HAP-1 (cell line): ENCODE results near the gene PLCXD1.
"Not testable (repeated sequence)": the region's sequence is repeated elsewhere in the genome, so short reads cannot be mapped to it uniquely, and the experiment has no call there.

Source experiments
- DNase-seq, 2 experiments: peaks; one replicate each; pipeline ENCODE4 v3.0.0-alpha.2; 2016 to 2020; ENCODE audit warnings: low spot score in 2 of 2
- H3K27me3 ChIP-seq: fragments of 250-450 bp; sonication (Bioruptor Pico); 2 replicates; pipeline ENCODE4 v1.5.1; 2020; ENCODE audit warnings: low read depth, mild to moderate bottlenecking, moderate library complexity
- H3K36me3 ChIP-seq: fragments of 250-450 bp; sonication (Bioruptor Pico); replicated peaks from 2 replicates; pipeline ENCODE4 v1.5.1; 2020; ENCODE audit warnings: mild to moderate bottlenecking
- H3K4me1 ChIP-seq: fragments of 250-450 bp; sonication (Bioruptor Pico); 2 replicates; pipeline ENCODE4 v1.5.1; 2020; ENCODE audit warnings: mild to moderate bottlenecking
- H3K4me3 ChIP-seq: fragments of 250-450 bp; sonication (Bioruptor Pico); 2 replicates; pipeline ENCODE4 v1.5.1; 2020; ENCODE audit warnings: mild to moderate bottlenecking, moderate library complexity
- H3K9me3 ChIP-seq: fragments of 250-450 bp; sonication (Bioruptor Pico); 2 replicates; pipeline ENCODE4 v1.5.1; 2020; ENCODE audit warnings: mild to moderate bottlenecking, moderate library complexity
- in situ Hi-C: fragments of 300-500 bp; cut with MboI; formaldehyde crosslinking; loops from 3 replicates; pipeline ENCODE4 v1.14.3; 2020; ENCODE audit warnings: low sequenced_read_pairs, inconsistent platforms, mixed read lengths

Gene PLCXD1

DNA sequence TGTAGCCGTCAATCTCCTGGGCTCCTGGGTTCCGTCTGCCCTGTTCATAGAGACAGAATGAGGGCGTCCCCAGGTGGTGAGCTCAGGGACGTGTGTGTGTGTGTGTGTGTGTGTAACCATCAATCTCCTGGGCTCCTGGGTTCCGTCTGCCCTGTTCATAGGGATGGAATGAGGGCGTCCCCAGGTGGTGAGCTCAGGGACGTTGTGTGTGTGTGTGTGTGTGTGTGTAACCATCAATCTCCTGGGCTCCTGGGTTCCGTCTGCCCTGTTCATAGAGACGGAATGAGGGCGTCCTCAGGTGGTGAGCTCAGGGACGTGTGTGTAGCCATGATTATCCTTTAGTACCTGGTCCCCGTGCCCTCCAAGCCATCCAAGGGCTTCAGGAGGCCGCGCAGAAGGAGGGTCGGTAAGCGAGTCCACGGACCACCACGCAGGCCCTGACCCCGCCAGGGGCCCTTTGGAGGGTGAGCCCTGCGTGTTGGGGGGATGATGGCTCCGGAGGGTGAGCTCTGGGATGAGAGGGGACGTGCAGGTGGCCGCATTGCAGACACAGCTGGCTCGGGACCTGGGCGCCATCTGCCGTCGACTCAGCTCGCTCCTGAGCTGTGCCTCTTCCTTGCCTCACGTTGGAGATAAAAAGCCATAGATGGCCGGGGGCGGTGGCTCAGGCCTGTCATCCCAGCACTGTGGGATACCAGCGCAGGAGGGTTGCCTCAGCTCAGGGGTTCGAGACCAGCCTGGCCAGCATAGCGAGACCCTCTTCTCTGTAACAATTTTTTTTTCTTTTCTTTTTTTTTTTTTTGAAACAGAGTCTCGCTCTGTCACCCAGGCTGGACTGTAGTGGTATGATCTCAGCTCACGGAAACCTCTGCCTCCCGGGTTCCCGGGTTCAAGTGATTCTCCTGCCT lies 42.8 kb downstream of the PLCXD1 start:
- no peaks in the 10 kb centered on the region for H3K4me1 ChIP-seq
- in situ Hi-C loops, result no loop called here
- no peaks in the 10 kb centered on the region for H3K9me3 ChIP-seq
- no peak overlapping the region for H3K4me3 ChIP-seq
- peak in 1 of 2 experiments; percentile 78 for DNase-seq
- H3K27me3 ChIP-seq, result no peaks in the 10 kb centered on the region
- H3K36me3 ChIP-seq, result no peaks in the 10 kb centered on the region

DNA sequence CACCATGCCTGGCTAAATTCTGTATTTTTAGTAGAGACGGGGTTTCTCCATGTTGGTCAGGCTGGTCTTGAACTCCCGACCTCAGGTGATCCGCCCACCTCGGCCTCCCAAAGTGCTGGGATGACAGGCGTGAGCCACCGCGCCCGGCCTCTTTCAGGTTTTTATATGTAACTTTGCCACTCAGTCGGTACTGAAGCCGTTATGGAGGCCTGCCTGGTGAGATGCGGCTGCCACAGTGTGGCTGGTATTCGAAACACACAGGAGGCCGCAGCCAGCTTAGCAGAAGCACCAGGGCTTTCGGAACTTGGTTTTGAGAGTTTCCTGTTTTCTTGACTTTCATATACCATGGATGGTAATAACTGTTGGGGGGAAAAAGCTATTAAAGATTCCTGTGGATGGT lies 43.5 kb downstream of the PLCXD1 start:
- H3K9me3 ChIP-seq, H3K4me3 ChIP-seq, H3K27me3 ChIP-seq, in situ Hi-C loops, H3K36me3 ChIP-seq, H3K4me1 ChIP-seq: not testable (repeated sequence)
- peak in 1 of 2 experiments; percentile 11 for DNase-seq

DNA sequence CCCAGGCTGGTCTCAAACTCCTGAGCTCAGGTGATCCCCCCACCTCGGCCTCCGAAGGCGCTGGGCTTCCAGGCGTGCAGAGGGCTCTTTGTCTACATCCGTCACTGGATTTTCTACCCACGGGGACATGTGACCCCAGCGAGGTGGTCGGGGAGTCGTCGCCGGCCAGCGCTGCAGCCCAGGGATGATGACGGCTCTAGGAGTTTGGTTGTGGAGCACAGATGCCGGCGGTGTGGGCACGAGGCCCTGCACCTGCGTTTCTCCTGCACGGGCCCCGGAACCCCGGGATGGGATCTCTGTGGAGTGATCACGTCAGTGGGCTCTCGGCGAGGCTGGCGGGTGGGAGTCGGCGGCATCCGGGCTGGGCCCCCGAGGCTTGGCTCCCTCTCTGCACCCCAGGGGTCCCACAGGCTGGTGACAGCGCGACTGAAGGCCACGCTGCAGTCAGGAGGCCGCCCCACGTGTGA lies 46.5 kb downstream of the PLCXD1 start:
- in situ Hi-C loops, result no loop called here
- no peak for DNase-seq
- no peak overlapping the region for H3K4me3 ChIP-seq

DNA sequence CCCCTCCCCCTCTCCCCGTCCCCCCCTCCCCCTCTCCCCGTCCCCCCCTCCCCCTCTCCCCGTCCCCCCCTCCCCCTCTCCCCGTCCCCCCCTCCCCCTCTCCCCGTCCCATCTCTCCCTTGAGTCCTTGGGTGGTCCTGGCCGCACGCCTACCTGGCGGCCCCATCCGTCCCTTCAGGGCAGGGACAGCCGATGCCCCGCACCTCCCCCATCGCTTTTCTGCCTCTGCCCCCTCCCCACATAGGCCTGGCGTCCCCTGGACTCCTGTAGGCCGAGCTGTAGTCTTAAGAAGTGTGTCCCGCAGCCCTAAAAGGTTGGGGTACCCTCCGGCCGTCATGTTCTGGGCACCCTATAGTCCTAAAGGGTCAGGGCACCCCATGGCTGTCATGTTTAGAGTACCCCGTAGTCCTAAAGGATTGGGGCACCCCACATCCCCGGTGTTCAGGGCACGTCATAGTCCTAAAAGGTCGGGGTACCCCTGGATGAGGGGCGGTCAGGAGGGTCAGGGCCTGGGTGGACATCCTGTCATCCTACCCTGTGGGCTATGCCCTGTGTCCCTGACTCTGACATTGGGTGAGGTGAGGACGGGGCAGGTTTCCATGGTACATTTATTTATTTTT lies 48.2 kb downstream of the PLCXD1 start:
- Histone ChIP-seq H3K4me3 (no peak overlapping the region), H3K27me3 (no peaks in the 10 kb centered on the region), H3K4me1 (no peaks in the 10 kb centered on the region), H3K9me3 (no peaks in the 10 kb centered on the region), H3K36me3 (0 out of 2 replicates have a peak, but pooled peaks cover 3% of the 10 kb centered on the region)
- in situ Hi-C loops, result no loop called here
- DNase-seq, result no peak

More for the DNA sequence above, 46.5 kb downstream of the PLCXD1 start:
- Histone ChIP-seq H3K9me3 (no peaks in the 10 kb centered on the region), H3K4me1 (no peaks in the 10 kb centered on the region), H3K27me3 (no peaks in the 10 kb centered on the region), H3K36me3 (no peaks in the 10 kb centered on the region)

DNA sequence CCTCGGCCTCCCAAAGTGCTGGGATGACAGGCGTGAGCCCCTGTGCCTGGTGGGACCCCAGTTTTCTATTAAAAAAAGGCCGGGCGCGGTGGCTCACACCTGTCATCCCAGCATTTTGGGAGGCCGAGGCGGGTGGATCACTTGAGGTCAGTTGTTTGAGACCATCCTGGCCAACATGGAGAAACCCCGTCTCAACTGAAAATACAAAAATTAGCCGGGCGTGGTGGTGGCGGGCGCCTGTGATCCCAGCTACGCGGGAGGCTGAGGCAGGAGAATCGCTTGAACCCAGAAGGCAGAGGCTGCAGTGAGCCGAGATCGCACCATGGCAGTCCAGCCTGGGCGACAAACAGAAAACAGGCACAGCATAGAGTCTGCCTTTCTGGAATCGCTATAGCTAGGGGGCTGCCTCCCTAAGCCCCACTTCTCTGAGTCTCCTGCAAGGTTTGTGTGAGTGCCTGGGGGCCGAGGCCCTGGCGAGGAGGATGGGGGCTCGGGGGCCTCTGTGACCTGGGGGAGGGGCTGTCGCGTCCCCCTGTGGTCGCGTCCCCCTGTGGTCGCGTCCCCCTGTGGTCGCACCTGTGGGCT lies 49.1 kb downstream of the PLCXD1 start:
- DNase-seq, H3K36me3 ChIP-seq, in situ Hi-C loops, H3K9me3 ChIP-seq, H3K4me1 ChIP-seq, H3K4me3 ChIP-seq, H3K27me3 ChIP-seq: not testable (repeated sequence)

DNA sequence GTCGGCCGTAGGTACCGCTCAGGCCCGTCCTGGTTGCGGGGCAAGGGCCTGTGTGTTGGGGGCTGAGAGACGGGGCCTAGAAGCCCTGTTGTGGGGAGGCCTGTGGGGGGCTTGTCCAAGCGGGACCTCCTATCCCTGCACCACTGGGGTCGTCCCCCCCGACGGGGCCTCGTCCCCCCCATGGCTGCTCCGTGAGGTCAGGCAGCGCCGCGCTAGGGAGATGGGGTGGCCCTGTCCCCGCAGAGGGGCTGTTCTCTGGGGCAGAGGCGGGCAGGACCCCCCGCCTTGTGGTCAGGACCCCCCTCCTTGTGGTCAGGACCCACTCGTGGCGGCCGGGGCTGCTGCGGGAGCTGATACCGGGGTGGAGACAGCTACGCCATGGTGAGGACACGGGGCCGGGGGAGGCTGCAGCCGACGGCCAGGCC lies 49.6 kb downstream of the PLCXD1 start:
- Histone ChIP-seq H3K4me1 (no peaks in the 10 kb centered on the region), H3K9me3 (no peaks in the 10 kb centered on the region), H3K36me3 (0 out of 2 replicates have a peak, but pooled peaks cover 3% of the 10 kb centered on the region), H3K27me3 (no peaks in the 10 kb centered on the region), H3K4me3 (no peak overlapping the region)
- in situ Hi-C loops, result no loop called here
- DNase-seq, result no peak

DNA sequence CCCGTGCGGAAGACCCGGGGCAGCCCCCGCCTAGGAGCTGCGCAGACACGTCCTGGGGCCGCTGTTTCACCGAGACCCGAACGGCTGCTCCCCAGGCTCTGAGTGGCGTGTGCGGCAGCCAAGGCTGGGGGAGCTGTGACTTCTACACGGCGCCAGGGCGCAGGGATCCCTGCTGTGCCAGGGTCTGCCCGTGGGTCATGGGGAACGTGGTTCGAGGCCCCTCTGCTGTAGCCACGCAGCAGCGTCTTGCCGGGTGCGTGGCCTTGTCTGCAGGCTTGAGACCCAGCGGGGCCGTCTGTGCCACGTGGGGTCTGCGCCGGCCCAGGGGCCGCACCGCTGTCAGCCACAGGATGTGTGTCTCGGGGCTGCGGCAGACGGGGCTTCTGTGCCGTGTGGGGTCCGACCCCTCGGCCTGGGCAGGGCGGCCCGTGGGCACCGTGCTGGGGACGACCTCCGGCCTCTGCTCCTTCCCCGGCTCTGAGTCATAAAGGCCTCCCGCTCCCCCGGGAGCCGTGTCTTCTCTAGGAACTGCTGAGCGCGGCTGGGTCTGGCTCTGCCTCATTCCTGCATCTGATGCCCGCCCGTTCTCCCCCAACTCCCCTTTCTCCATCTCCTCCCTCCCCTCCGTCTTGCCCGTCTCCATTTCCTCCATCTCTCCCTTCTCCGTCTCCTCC lies 50.1 kb downstream of the PLCXD1 start:
- no peak overlapping the region for H3K4me3 ChIP-seq
- in situ Hi-C loops, result no loop called here
- 0 out of 2 replicates have a peak, but pooled peaks cover 3% of the 10 kb centered on the region for H3K36me3 ChIP-seq
- no peak for DNase-seq
- H3K4me1 ChIP-seq, result no peaks in the 10 kb centered on the region
- no peaks in the 10 kb centered on the region for H3K9me3 ChIP-seq
- no peaks in the 10 kb centered on the region for H3K27me3 ChIP-seq

DNA sequence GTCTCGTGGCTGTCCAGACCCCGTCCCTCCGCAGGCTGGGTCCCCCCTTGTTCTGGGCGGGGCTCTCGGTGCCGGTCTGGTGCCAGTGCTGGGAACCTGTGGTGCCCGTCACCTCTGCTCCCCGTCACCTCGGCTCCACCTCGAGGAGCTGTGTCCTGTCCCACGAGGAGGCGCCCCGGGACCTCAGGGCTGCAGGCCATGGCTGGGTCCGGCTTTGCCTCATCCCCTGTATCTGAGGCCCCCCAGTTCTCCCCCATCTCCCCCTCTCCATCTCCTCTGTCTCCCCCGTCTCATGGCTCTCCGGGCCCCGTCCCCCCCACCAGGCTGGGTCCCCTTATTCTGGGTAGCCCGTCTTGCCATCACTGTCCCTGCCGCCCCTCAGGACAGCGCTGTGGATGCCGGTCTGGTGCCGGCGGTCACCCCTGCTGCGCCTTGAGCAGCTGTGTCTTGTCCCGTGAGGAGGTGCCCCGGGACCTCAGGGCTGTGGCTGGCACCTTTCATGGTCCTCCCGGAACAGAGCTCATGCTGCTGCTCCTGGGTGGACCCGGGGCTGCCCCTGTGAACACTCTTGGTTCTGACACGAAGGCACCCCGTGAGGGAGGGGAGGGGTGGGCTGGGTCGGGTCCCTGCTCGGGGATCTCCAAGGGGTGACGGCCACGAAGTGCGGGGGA lies 50.8 kb downstream of the PLCXD1 start:
- no peak overlapping the region for H3K4me3 ChIP-seq
- in situ Hi-C loops, result no loop called here
- no peak for DNase-seq
- H3K27me3 ChIP-seq, result no peaks in the 10 kb centered on the region
- H3K4me1 ChIP-seq, result no peaks in the 10 kb centered on the region
- H3K36me3 ChIP-seq, result 0 out of 2 replicates have a peak, but pooled peaks cover 3% of the 10 kb centered on the region
- no peaks in the 10 kb centered on the region for H3K9me3 ChIP-seq

DNA sequence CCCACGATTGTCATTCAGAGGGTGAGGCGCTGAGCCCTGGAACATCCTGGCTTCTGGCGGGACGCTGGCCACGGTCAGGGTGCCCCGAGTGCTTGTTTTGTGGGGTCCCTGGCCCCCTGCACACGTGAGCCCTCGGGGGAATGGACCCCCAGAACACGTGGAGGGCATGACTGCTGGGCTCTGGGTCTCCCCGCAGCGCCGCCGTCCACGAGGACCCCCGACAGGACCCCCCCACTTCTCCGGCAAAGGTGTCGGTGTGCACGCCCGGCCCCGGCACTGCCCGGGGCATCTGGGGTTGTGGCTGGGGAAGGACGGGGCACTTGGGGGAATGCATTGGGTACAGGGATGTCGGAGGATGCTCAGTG lies 51.3 kb downstream of the PLCXD1 start:
- no peaks in the 10 kb centered on the region for H3K9me3 ChIP-seq
- no peak overlapping the region for H3K4me3 ChIP-seq
- in situ Hi-C loops, result no loop called here
- no peaks in the 10 kb centered on the region for H3K4me1 ChIP-seq
- no peaks in the 10 kb centered on the region for H3K27me3 ChIP-seq
- 0 out of 2 replicates have a peak, but pooled peaks cover 5% of the 10 kb centered on the region for H3K36me3 ChIP-seq
- DNase-seq, result no peak

DNA sequence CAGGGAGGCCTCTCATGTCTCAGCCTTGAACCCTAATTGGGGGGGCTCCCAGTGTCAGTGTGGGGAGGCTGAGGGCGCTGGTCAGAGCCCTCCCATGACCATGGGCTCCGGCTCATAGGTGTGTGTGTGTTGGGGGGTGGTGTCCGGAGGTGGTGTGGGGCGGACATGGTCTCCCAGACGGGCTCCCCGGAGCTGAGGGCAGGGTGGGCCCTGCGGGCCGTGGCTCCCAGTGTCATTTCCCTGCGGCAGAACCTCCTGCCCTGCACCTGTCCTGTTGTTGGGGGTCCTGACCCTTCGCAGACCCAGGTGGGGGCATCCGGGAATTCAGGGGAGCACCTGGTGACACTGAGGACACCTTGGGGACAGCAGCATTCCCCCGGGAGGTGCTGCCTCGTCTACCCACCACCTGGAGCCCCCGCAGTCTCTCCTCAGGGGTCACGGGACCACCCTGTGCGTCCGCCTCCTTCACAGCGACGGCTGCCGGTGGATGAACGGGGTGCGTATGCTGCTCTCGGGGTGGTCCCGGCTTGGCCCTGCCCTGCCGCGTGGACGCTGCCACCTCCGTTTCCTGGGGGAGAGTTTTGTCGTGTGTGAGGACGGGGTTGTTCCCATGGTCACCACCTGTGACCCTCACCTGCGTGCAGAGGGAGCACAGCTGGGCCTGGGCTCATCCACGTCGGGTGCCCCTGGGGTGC lies 51.9 kb downstream of the PLCXD1 start:
- no peak for DNase-seq
- Histone ChIP-seq H3K36me3 (0 out of 2 replicates have a peak, but pooled peaks cover 11% of the 10 kb centered on the region), H3K9me3 (no peaks in the 10 kb centered on the region), H3K4me3 (no peak overlapping the region), H3K27me3 (no peaks in the 10 kb centered on the region), H3K4me1 (no peaks in the 10 kb centered on the region)
- in situ Hi-C loops, result no loop called here

DNA sequence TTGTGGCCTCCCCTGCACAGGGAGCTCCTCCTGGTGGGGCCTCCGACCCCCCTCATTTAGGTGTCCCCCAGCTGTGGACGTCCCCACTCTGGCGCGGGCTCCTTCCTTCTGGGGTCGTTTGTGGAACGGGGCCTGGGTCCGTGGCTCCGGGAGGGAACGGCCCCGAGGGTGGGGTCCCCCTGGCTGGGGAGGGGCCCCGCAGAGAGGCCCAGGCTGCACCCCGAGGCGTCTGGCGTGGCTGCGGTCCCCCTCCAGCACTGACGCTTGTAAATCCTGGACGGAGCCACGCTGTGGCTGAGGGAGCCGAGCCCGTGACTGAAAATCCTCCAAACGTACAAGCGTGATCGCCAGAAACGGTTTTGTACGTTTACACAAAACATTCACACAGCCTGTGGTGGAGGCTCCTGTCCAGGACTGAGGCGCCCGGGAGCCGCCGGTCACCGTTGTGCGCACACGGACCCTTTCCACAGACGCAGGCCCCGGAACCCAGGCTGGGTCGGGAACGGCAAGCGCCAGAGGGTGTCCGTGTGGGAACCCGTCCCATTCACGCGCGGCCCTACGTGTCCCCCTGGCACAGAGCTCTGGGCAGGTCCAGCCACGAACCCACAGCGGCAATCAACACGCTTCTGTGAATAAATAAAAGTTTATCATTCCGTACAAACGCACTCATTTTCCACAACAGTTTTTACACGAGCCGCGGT lies 52.6 kb downstream of the PLCXD1 start:
- no peak for DNase-seq
- Histone ChIP-seq H3K9me3 (no peaks in the 10 kb centered on the region), H3K4me1 (no peaks in the 10 kb centered on the region), H3K27me3 (no peaks in the 10 kb centered on the region), H3K36me3 (peaks cover 14% of the 10 kb centered on the region; the same call in 1 of the 2 replicates), H3K4me3 (no peak overlapping the region)
- in situ Hi-C loops, result no loop called here

DNA sequence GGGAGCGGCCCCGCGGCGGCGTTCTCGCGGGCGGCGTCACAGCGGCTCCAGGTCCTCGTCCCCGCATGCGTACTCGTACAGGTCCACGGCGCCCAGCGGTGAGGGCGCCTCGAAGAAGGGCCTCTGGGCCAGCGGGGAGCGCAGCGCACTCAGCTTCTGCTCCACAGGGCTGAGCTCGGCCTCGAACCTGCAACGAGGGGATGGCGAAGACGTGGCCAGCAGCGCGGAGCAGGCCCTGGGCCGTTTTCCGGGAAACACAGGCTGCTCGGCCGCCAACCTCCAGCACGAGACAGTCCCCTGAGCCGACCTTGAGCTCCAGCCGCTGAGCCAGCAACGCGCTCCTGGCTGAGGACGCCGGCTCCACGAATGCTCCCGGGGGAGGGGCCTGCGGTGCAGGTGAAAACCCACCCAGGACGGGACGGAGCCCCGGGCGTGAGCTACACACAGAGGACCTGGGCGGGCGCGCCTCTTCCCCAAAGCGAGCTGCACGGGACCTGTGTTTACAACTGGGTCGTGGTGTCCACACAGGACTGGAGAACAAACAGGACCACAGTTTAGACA lies 53.2 kb downstream of the PLCXD1 start:
- in situ Hi-C loops, result no loop called here
- H3K36me3 ChIP-seq, result peaks cover 17% of the 10 kb centered on the region; the same call in 1 of the 2 replicates
- no peaks in the 10 kb centered on the region for H3K9me3 ChIP-seq
- no peaks in the 10 kb centered on the region for H3K4me1 ChIP-seq
- no peak for DNase-seq
- no peak overlapping the region for H3K4me3 ChIP-seq
- no peaks in the 10 kb centered on the region for H3K27me3 ChIP-seq
